HG03469 (cell line): ENCODE measurements around the gene AP1S2.
"Not testable (repeated sequence)": the region's sequence is repeated elsewhere in the genome, so short reads cannot be mapped to it uniquely, and the experiment has no call there.

Experiments
- ATAC-seq: cut with Tn5 transposase; IDR thresholded peaks from one replicate; pipeline ENCODE4 v1.9.1; 2021; ENCODE audit warnings: mild to moderate bottlenecking, moderate library complexity, moderate number of reproducible peaks; ENCODE audit not compliant: unreplicated experiment

Gene AP1S2

DNA sequence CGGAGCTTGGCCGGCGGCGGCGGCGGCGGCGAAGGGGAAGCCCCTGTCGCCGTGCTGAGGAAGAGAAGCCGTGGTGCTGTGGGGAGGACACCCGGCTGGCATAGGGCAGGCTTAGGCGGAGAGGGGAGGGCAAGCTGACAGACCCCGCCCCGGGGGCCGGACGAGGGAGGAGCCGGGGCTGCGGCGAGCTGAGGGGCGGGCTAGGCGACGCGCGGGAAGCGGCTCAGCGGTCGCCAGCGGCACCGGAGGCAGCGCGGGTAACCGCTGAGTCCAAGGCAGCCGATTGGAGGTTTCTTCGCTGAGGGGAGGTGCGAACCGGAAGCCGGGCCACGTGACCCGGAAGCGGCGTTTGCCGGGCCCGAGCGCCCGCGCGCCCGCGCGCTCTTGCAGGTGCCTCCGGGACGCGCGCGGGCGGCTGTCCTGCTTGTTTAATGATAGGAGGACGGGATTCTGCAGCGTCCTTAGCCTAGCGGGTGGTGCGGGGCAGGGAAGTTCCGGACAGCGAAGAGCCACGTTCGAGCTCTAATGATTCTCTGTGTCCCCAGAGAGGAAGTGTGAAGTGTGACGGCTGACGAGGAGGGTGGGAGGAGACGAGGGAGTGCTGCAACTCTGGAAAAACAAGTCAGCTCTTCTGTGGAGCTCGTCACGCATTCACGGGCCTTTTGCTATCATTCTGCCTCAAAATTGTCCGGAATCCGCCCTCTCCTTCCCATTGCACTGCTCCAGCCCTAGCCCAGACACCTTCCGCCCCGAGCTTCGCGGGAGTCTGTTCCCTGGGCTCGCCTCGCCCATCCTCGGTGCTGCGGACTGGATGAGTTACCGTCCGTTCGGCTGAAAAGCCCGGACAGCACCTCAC lies at the start of gene AP1S2:
AP1S2 (minus strand) TSS at position 102 of the 856 bp plus-strand sequence. CDS start 2,289 bp downstream, outside the sequence.
- peak; percentile 88 for ATAC-seq

DNA sequence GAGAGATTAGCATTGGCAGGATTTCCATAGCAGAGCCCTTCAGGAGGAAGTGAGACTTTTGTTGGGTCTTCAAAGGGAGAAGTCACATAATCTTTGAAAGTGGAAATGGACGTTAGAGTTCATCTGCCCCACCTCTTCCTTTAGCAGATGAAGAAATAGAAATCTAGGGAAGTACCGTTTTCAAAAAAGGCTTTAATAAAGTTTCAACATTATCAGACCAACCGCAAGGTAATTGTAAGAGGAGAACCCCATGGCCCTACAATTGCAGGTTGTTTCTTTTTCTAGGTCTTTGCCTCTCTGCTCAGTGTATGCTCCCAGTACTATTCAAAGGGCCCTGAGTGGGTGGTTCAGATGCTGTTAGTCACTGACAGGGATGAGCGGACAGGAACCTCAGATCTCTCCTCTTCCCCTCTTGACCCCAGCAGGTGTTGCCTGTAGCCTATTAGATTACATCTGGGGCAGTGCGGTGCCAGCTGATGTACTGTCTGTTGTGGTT lies 48.6 kb upstream of the AP1S2 start:
- ATAC-seq = peak; percentile 72

DNA sequence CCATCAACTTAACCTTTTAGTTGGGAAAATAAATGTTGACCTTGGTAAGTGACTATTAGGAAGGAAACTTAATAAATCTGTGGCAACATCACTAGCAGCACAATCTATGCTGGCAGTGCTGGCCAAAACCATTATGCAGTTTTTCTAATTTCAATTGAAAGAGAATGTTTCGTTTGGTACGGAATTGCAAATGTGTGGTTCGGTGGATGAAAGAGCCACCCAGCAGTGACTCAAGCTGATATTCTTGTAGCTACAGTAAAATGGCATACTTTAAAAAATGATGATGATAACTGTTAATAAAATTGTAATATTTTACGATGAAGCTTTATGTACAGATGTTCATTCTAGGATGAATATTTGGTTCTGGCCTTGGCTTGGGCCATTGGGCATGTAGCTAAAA lies 40.7 kb upstream of the AP1S2 start:
- no peak for ATAC-seq

DNA sequence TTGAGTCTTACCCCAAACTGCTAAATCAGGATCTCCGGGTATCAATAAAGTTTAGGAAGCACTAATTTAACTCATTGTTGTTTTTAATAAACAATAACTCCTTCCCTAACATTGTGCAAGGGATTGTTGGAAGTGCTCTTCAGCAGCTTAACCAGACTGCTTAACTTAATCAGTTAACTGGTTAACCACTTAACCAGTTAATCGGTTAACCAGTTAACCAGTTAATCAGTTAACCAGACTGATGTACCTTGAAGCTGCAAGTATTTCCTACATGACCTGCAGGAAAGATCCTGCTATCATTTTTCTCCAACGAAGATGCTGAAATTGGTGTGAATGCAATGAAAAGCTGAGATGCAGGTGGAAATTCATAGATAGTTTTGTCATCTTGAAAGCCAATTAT lies 40.1 kb upstream of the AP1S2 start:
- no peak for ATAC-seq

DNA sequence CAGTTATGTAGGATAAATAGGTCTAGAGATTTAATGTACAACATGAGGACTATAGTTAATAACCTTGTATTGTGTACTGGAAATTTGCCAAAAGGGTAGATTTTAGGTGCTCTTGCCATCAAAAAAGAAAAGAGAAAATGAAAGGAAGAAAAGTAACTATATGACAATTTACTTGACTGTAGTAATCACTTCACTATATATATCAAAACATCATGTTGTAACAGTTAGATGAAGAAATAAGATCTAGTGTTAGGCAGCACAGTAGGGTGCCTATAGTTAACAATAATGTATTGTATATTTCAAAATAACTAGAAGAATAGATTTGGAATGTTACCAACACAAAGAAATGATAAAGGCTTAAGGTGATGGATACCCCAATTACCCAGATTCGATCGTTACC lies 35.9 kb upstream of the AP1S2 start:
- ATAC-seq = no peak

DNA sequence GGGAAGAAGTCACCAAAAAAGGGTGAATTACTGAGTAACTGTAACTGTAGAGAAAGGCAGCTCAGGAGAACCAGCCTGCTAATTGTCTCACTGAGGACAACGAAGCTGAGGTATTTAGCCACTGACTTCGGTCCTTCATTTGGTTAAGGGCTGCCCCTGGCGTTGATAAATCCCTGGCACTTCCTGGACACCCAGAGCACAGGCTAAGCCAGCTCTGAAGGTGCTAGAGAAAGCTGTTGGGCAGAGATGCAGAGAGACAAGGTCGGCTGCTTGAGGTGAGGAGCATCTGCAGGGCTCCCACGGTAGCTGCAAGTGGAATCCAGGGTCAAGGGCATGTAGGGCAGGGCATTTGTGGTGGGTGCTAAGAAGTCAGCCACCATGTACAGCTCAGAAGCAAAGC lies 33.4 kb upstream of the AP1S2 start:
- no peak for ATAC-seq

DNA sequence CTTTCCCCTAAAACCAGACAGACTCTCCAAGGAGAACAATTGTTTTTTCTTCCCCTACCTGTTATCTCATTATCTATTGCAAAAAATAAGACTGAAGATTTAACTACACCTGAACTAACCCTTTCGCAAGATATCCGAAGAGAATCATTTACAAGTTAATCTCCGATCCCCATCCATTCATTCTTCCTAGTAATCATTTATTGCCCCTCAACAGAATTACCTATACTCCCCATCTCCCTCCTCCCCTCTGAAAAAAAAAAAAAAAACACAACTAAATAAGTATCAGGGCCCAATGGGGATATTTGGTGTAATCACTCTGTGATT lies 28.9 kb upstream of the AP1S2 start:
- ATAC-seq = no peak

DNA sequence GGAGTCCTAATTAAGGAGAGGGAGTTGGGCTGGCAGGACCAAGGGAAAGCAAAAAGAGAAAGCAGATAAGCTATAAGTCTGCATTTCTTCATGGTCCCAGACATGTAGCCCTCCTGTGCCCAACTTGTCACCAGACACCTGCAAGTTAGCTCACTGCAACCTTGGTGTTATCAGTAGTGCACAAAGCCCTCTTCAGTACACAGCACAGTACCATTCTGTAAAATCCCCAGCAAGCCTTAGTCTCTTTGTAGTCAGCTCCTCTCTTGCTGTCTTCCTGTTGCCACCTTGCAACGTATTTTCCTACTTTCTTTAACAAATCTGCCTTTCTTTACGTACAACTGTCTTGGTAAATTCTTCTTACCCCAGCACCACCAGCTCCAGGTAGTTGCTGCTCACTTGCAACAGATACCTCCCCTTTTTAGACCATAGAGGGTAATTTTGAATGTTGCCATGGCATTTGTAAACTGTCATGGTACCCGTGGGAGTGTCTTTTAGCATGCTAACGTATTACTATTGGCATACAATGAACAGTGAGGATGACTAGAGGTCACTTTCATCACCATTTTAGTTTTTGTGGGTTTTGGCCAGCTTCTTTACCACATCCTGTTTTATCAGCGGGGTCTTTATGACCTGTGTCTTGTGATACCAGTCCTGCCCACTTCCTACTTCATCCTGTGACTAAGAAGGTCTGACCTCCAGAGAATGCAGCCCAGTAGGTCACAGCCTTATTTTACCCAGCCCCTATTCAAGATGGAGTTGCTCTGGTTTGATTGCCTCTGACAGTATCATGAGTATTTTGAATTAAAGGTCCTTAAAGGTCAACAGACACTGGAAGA lies 28.3 kb upstream of the AP1S2 start:
- ATAC-seq = no peak

DNA sequence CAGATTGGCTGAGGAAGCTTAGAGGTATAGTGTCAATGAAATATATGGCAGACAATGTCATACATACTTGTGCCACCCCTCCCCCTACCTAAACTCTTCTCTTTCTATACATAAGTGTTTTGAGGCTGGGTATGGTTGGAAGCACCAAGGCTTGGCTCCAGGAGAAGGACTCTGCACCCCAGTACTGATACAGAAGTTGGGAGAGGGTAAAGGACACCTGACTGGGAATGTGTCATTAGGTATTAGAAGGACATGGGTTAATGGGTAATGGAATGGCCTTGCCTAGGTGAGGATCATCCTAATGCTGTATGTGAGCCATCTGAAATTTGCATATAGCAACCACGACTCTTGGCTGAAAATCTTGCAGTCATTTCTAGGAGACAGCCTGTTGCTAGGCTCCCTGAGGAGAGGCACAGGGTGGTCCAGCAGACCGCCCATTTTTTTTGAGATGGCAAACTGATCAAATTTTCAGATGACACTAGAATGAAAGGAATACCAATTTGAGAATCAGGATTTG lies 26.8 kb upstream of the AP1S2 start:
- ATAC-seq = no peak

DNA sequence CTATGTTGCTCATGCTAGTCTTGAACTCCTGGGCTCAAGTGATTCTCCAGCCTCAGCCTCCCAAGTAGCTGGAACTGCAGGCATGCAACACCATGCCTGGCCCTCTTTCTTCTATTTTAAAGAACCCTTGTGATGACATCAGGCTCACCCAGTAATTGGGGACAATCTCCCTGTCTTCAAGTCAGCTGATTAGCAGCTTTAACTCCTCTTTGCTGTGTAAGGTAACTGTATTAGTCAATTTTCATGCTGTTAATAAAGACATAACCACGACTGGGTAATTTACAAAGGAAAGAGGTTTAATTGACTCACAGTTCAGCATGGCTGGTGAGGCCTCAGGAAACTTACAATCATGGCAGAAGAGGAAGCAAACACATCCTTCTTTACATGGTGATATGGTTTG lies 23.3 kb upstream of the AP1S2 start:
- not testable (repeated sequence) for ATAC-seq

DNA sequence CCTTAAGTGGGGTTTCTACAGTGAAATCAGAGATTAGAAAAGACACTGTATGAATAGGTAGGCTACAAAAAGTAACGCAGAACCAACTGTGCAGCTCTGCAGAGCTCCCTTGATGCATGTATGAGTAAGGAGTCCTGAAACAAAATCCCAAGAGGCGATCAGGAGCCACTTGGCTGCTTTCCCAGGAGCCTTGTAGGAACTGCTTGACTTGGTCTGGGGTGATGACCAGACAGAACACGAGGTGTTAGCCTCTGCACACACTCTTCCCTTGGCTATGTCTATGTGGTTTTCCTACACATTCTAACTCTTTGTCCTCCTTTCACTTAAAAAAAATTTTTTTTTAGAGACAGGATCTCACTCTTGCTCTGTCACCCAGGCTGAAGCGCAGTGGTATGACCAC lies 22.8 kb upstream of the AP1S2 start:
- ATAC-seq = no peak

DNA sequence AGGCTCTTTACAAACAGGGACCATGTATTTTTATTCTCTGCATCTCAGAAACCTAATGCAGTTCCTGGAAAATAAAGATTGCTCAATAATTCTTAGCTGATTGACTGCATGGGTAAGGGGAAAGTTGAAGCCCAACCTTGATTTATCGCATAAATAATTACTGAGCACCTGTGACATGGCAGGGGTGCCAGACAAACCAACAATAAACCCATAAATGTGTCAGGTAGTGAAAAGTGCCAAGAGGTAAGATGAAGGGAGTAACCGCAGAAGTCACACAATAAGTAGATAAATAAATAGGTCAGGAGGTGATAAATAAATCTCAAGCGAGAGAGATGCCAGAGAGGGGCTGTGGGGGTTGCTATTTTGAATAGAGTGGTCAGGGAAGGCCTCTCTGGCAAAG lies 20.1 kb upstream of the AP1S2 start:
- no peak for ATAC-seq

DNA sequence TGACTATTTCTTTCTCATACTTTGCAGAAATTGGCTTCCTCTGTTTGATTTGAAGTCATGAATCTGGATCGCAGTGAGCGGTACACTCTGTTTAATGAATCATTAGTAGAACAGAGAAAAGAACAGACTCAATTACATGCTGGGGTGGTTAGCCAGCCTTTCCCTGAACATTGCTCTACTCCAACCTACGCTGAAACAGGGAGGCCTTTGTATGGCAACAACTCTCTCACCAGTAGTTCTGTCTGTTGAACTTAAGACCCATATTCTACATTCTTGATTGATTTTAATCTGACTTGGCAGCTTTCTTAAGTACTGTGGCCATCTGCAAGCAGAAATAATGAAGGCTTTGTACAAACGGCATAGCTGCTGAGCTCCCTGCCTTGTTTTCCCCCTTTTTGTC lies 19.0 kb upstream of the AP1S2 start:
- no peak for ATAC-seq

DNA sequence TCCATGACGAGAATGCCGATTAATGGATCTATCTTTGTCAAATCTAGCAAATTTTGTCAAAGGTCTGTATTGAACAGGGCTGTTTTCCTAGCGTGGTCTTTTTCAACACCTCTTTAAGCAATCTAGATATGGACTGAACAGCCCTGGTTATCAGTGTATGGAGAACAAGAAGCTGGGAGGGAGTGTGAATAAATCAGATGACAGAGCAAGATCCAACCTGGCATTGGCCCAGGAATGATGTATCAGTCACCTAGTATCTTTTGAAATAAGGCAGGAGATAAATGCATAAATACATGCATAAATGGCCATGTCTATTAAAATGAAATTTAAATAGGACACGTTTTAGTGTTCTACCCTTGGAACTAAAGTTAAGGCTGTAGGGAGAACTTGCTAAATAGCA lies 15.7 kb upstream of the AP1S2 start:
- no peak for ATAC-seq

DNA sequence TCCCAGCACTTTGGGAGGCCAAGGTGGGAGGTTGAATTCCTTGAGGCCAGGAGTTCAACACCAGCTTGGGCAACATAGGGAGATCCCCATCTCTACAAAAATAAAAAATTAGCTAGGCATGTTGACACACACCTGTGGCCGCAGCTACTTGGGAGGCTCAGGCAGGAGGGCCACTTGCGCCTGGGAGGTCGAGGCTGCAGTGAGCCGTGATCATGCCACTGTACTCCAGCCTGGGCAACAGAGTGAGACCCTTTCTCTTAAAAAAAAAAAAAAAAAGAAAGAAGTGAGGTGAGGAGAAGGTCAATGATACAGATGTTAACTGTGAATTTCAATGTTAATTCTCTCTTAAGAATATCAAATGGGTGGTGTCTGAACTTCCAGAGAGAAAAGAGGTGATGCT lies 15.1 kb upstream of the AP1S2 start:
- ATAC-seq = no peak

DNA sequence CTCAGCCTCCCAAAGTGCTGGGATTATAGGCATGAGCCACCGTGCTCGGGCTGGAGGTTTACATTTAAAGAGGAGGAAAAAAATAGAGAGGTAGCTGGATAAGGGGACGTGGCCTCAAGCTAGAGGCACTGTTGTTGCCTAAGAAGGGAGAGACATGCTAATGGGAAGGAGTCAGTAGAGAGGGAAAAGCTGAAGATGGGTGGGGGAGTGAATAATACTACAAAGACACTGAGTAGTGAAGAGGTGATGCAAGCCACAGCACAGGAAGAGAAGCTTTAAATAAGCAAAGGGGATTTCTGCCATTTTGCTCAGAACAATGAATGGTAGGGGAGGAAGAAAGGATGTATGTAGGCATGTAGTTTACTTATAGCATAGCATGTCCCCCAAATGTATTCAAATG lies 11.5 kb upstream of the AP1S2 start:
- no peak for ATAC-seq

DNA sequence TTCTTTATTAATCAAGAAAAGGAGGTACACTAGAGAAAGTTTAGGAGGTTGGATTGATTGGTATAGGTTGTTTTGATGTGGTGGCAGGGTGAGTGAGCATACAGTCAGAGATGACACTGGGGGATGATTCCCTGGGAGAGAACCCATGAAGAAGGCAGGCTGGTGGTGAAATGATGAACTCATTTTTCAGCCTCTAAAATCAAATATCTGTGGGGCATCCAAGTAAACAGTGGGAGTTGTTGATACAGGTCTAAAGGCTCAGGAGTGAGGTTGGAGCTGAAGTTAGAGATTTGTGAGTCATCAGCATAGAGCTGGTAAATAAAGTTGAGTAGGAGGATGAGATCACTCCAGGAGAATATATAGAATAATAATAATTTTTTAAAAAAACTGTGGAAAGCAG lies 10.0 kb upstream of the AP1S2 start:
- ATAC-seq = no peak

DNA sequence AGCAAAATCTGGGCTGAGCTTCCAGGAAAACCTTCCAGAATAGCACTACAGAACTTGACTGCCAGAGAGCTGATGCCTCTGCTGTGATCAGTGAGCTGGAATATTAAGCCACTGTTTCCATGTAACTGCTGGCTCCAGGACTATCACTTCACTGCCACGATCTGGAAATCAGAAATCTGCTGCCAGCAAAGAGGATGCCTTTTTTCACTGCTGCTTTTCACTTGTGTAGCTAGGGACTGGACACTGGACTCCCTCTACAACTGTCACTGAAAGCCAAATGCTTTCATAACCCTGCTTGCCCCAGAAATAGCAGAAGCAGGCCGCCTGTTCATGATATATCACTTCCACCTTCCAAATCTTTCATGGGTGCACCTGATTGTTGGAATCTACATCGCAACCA lies 9.4 kb upstream of the AP1S2 start:
- no peak for ATAC-seq

DNA sequence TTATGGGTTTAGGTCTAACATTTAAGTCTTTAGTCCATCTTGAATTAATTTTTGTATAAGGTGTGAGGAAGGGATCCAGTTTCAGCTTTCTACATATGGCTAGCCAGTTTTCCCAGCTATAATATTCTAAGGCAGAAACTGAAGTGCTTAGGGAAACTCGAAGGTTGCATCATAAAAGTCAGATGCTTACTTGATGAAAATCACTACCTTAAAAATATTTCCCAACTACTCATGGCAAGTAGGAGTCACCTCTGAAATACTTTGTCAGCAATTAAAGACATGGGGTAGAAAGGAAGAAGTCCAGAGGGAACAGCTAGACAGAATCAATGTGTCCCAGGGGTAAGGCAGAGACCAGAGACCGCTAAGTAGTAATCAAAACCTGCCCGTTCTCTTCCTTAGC lies 6.3 kb upstream of the AP1S2 start:
- ATAC-seq = no peak

DNA sequence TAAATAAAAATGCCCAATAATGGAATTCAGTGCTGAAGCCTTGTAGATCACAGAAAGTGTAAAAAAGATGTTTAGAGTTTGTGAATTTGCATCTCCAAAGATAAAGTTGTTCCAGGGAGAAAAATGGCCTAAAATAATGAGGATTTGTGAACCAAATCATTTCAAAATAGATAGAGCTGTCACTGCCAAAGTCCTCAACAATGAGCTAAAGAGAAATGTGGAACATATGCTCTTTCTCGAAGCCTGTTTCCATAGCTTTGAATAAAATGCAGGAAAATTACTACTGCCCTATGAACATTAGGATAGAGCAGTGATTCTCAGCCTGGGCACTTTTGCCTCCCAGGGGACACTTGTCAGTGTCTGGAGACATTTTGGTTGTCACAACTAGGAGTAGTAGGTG lies 3.4 kb upstream of the AP1S2 start:
- no peak for ATAC-seq

DNA sequence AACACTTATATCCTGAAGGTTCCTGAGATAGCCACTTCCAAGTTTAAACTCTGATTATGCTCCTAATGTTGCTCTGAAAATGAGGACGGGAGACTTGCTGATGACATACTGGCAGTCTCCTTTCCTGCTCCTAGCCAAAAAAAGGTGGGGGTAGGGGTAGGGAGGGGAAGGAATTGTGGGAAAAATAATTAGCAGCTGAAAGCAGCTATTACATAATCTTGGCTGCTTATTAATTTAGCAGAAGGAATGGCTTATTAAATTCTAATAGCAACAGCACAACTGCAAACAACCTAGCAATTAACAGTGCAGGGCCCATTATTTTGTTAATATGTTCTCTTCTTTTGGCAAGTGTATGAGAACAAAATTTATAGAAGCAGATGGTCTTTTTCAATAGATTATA lies 2.0 kb upstream of the AP1S2 start:
- no peak for ATAC-seq

DNA sequence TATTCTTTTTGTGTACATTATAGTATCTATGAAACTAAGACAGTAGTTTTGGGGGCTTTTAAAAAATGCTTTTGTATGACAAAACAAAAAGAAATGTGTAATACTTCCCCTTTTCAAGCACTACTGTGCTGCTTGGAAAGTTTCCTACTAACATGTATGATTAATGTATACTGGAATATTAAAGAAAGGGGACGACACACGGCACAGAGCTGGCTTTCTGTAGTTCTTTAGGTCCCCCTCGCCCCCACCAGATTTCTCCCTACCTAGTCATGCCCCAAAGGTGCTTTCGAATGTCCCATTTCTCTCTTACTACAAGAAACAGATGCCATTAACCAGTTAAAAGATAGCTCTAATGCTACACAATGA lies 1.6 kb upstream of the AP1S2 start:
- no peak for ATAC-seq
